Measurements from ENCODE around the gene VGLL3.

DNA sequence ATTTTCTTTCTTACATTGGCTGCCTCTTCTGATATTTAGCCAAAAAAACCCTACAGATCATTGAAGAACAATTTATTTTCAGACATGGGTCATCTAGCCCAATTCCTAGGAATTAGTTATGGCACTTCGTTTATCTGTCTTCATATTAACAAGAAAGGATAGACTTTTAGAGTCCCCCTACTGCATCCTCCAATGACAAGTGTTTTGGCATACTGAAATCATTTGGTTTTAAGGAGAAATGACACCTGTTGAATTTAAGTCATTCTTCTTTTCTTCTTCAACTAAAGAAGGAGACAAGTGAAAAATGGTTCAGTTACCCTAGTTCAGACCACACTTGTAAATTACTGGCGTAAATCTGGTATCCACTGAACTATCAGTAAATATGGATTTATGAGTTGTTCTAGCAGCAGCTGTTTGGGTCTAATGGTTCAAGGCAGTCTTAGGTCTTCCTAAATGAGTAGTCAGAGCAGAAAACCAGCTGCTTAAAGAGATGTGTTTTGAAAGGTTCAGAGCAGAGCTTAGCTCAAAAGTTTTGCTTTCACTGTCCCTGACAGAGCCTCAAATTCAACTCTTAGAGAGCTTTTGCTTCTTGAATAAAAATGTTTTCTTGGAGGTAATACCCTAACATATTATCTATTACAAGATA is 5.6 kb downstream of the VGLL3 start:
- TF ChIP-seq, protein P1, sequence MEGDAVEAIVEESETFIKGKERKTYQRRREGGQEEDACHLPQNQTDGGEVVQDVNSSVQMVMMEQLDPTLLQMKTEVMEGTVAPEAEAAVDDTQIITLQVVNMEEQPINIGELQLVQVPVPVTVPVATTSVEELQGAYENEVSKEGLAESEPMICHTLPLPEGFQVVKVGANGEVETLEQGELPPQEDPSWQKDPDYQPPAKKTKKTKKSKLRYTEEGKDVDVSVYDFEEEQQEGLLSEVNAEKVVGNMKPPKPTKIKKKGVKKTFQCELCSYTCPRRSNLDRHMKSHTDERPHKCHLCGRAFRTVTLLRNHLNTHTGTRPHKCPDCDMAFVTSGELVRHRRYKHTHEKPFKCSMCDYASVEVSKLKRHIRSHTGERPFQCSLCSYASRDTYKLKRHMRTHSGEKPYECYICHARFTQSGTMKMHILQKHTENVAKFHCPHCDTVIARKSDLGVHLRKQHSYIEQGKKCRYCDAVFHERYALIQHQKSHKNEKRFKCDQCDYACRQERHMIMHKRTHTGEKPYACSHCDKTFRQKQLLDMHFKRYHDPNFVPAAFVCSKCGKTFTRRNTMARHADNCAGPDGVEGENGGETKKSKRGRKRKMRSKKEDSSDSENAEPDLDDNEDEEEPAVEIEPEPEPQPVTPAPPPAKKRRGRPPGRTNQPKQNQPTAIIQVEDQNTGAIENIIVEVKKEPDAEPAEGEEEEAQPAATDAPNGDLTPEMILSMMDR (IDR thresholded peaks at IDR 0.05), result no peak
- no peak for TF ChIP-seq POLR2A (IDR thresholded peaks at IDR 0.05)
- TF ChIP-seq POLR2AphosphoS5 (IDR thresholded peaks at IDR 0.05; ENCODE audit: insufficient read depth in 1 of 2, low read depth in 1 of 2), result no peak

All from vagina (tissue), 2 donors.